Trophoblast cell (in vitro differentiated cells and primary cell): ENCODE data around the gene GAS2L3.

Experiments
- DNase-seq, 2 donors: peaks; one replicate each; pipeline ENCODE4 v3.0.0-alpha.2; 2016
- H2AFZ ChIP-seq: 2 replicates; pipeline ENCODE4 v1.6.1; 2013; ENCODE audit warnings: low read length, moderate library complexity, mild to moderate bottlenecking; ENCODE audit not compliant: insufficient read depth, poor library complexity
- H2AK5ac ChIP-seq: 2 replicates; pipeline ENCODE4 v1.6.1; 2013; ENCODE audit warnings: mild to moderate bottlenecking, low read length
- H2BK120ac ChIP-seq: 2 replicates; pipeline ENCODE4 v1.6.1; 2013; ENCODE audit warnings: low read length, mild to moderate bottlenecking, moderate library complexity; ENCODE audit not compliant: insufficient read depth, poor library complexity
- H2BK12ac ChIP-seq: 2 replicates; pipeline ENCODE4 v1.6.1; 2013; ENCODE audit warnings: mild to moderate bottlenecking, low read length, moderate library complexity
- H2BK5ac ChIP-seq: 2 replicates; pipeline ENCODE4 v1.6.1; 2013; ENCODE audit warnings: low read length, low read depth, moderate library complexity, mild to moderate bottlenecking; ENCODE audit not compliant: poor library complexity
- H3K14ac ChIP-seq: 2 replicates; pipeline ENCODE4 v1.6.1; 2013; ENCODE audit warnings: mild to moderate bottlenecking, low read length
- H3K18ac ChIP-seq: 2 replicates; pipeline ENCODE4 v1.6.1; 2013; ENCODE audit warnings: mild to moderate bottlenecking, low read length
- H3K23ac ChIP-seq: 2 replicates; pipeline ENCODE4 v1.6.1; 2013; ENCODE audit warnings: low read length
- H3K27ac ChIP-seq: 2 replicates; pipeline ENCODE4 v1.5.1; 2013; ENCODE audit warnings: low read depth, mild to moderate bottlenecking, inconsistent platforms, low read length, moderate library complexity
- H3K27me3 ChIP-seq: 2 replicates; pipeline ENCODE4 v1.6.1; 2013; ENCODE audit warnings: inconsistent platforms, mild to moderate bottlenecking, low read length, moderate library complexity; ENCODE audit not compliant: insufficient read depth
- H3K36me3 ChIP-seq, 2 experiments: 1 replicate in 1 of 2; 2 replicates in 1 of 2; pipeline ENCODE4 v1.6.1; 2013; ENCODE audit warnings: low read length in 2 of 2, mild to moderate bottlenecking in 2 of 2, moderate library complexity in 1 of 2; ENCODE audit not compliant: insufficient read depth in 2 of 2, control insufficient read depth in 1 of 2
- H3K4ac ChIP-seq: 2 replicates; pipeline ENCODE4 v1.6.1; 2013; ENCODE audit warnings: low read depth, mild to moderate bottlenecking, low read length, moderate library complexity
- H3K4me1 ChIP-seq, 2 experiments: 1 replicate in 1 of 2; 2 replicates in 1 of 2; pipeline ENCODE4 v1.6.1; 2013; ENCODE audit warnings: low read length in 2 of 2, mild to moderate bottlenecking in 2 of 2, moderate library complexity in 1 of 2; ENCODE audit not compliant: insufficient read depth in 2 of 2, control insufficient read depth in 1 of 2
- H3K4me2 ChIP-seq: 2 replicates; pipeline ENCODE4 v1.6.1; 2013; ENCODE audit warnings: inconsistent platforms, mild to moderate bottlenecking, low read length, moderate library complexity
- H3K4me3 ChIP-seq: 2 replicates; pipeline ENCODE4 v1.5.1; 2013; ENCODE audit warnings: mild to moderate bottlenecking, low read depth, low read length, inconsistent platforms
- H3K79me1 ChIP-seq: one replicate; pipeline ENCODE4 v1.6.1; 2013; ENCODE audit warnings: low read length
- H3K79me2 ChIP-seq: 2 replicates; pipeline ENCODE4 v1.6.1; 2013; ENCODE audit warnings: low read length, mild to moderate bottlenecking; ENCODE audit not compliant: control insufficient read depth, insufficient read depth, poor library complexity
- H3K9ac ChIP-seq: 2 replicates; pipeline ENCODE4 v1.6.1; 2013; ENCODE audit warnings: mild to moderate bottlenecking, low read length
- H3K9me3 ChIP-seq: 2 replicates; pipeline ENCODE4 v1.6.1; 2013; ENCODE audit warnings: low read depth, mild to moderate bottlenecking, control low read depth, inconsistent platforms, low read length; ENCODE audit not compliant: insufficient read depth
- H4K12ac ChIP-seq: 2 replicates; pipeline ENCODE4 v1.6.1; 2013; ENCODE audit warnings: low read depth, mild to moderate bottlenecking, low read length, moderate library complexity
- H4K8ac ChIP-seq: 2 replicates; pipeline ENCODE4 v1.6.1; 2013; ENCODE audit warnings: low read depth, mild to moderate bottlenecking, low read length, moderate library complexity
- H4K91ac ChIP-seq: one replicate; pipeline ENCODE4 v1.6.1; 2013; ENCODE audit warnings: low read depth, mild to moderate bottlenecking, low read length, moderate library complexity
- WGBS: extraction: QIAGEN DNeasy Blood & Tissue Kit; methylation state at CpG from one replicate; pipeline ENCODE4 v1.1.7; 2013; ENCODE audit warnings: missing lambda C conversion rate; ENCODE audit not compliant: insufficient read length, insufficient coverage; ENCODE audit errors: extremely low coverage; 5-methylcytosine and 5-hydroxymethylcytosine counted together

GAS2L3 gene

GRCh38 chr12:100656141-100656540 lies 82.7 kb downstream of the GAS2L3 start:
- H2BK12ac ChIP-seq: peak overlapping the region; percentile 38
- H3K23ac ChIP-seq: no peak overlapping the region
- H3K36me3 ChIP-seq: no peaks in the 10 kb centered on the region
- H4K91ac ChIP-seq: no peak overlapping the region
- no peak overlapping the region for H3K14ac ChIP-seq
- DNase-seq: no peak
- H3K9me3 ChIP-seq: no peaks in the 10 kb centered on the region
- H3K27me3 ChIP-seq: no peaks in the 10 kb centered on the region
- no peak overlapping the region for H2AFZ ChIP-seq
- H3K79me1 ChIP-seq: peaks cover 2% of the 10 kb centered on the region
- H4K12ac ChIP-seq: no peak overlapping the region
- H3K9ac ChIP-seq: no peak overlapping the region
- H3K4ac ChIP-seq: no peak overlapping the region
- no CpG with 5 or more reads among the region's 4 CpGs for WGBS
- H3K4me2 ChIP-seq: no peak overlapping the region
- H3K27ac ChIP-seq: no peak overlapping the region
- H3K79me2 ChIP-seq: no peaks in the 10 kb centered on the region
- H4K8ac ChIP-seq: peak overlapping the region; percentile 52
- peak overlapping the region; percentile 20 for H2BK120ac ChIP-seq
- peak overlapping the region; percentile 54 for H2BK5ac ChIP-seq
- H3K18ac ChIP-seq: no peak overlapping the region
- H2AK5ac ChIP-seq: no peak overlapping the region
- H3K4me3 ChIP-seq: no peak overlapping the region
- peaks cover 0 to 3% of the 10 kb centered on the region in 2 experiments for H3K4me1 ChIP-seq

DNA sequence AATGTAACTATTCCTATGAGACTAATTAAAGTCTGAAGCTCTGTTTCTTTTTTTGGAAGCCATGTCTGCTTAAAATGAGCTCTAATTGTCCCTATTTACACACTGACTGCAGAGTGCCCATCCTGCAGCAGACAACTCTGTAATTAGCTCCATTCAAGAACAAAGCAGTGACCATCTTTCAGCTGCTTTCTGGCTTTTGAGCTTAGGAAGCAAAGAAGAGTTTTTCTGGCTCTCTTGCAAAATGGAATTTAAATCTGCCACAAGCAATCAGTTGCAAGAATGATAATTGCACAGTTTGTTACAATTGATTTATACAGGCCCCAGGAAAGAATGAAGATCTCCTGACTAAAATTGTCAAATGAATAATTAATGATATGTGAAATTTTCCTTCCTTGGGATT lies 83.4 kb downstream of the GAS2L3 start:
- H2AFZ ChIP-seq: no peak overlapping the region
- H2BK5ac ChIP-seq: no peak overlapping the region
- DNase-seq: no peak
- H3K79me1 ChIP-seq: peaks cover 2% of the 10 kb centered on the region
- no peak overlapping the region for H3K27ac ChIP-seq
- no peak overlapping the region for H3K18ac ChIP-seq
- H3K4me2 ChIP-seq: no peak overlapping the region
- H3K4ac ChIP-seq: no peak overlapping the region
- no peak overlapping the region for H3K14ac ChIP-seq
- H3K4me1 ChIP-seq: peaks cover 0 to 3% of the 10 kb centered on the region in 2 experiments
- no peaks in the 10 kb centered on the region for H3K36me3 ChIP-seq
- H3K27me3 ChIP-seq: no peaks in the 10 kb centered on the region
- H3K9me3 ChIP-seq: no peaks in the 10 kb centered on the region
- H3K23ac ChIP-seq: no peak overlapping the region
- no peak overlapping the region for H2BK12ac ChIP-seq
- no peak overlapping the region for H4K12ac ChIP-seq
- no peak overlapping the region for H4K91ac ChIP-seq
- no peak overlapping the region for H3K9ac ChIP-seq
- no peak overlapping the region for H3K4me3 ChIP-seq
- H3K79me2 ChIP-seq: no peaks in the 10 kb centered on the region
- no peak overlapping the region for H4K8ac ChIP-seq
- H2AK5ac ChIP-seq: no peak overlapping the region
- no peak overlapping the region for H2BK120ac ChIP-seq

GRCh38 chr12:100661300-100661951 lies 87.9 kb downstream of the GAS2L3 start:
- Histone ChIP-seq H3K14ac (no peak overlapping the region), H3K36me3 (no peaks in the 10 kb centered on the region), H3K9me3 (no peaks in the 10 kb centered on the region), H4K12ac (no peak overlapping the region), H2BK12ac (no peak overlapping the region), H3K23ac (no peak overlapping the region), H3K4ac (no peak overlapping the region), H4K91ac (no peak overlapping the region), H3K27me3 (no peaks in the 10 kb centered on the region), H3K4me3 (no peak overlapping the region), H3K79me2 (no peaks in the 10 kb centered on the region), H2BK120ac (no peak overlapping the region), H2AK5ac (no peak overlapping the region), H2BK5ac (no peak overlapping the region), H2AFZ (no peak overlapping the region), H3K79me1 (no peaks in the 10 kb centered on the region), H3K27ac (no peak overlapping the region), H3K4me1 (no peaks in the 10 kb centered on the region), H3K4me2 (no peak overlapping the region), H4K8ac (no peak overlapping the region), H3K9ac (no peak overlapping the region), H3K18ac (no peak overlapping the region)
- no CpG with 5 or more reads among the region's 6 CpGs for WGBS
- peak; percentile 59 to 81 for DNase-seq

- Histone ChIP-seq H3K4me3 (no peak overlapping the region), H3K14ac (no peak overlapping the region), H3K4me2 (no peak overlapping the region), H4K12ac (no peak overlapping the region), H3K79me1 (no peaks in the 10 kb centered on the region), H3K9me3 (no peaks in the 10 kb centered on the region), H3K9ac (no peak overlapping the region), H2BK120ac (no peak overlapping the region), H3K23ac (no peak overlapping the region), H3K4ac (no peak overlapping the region), H2AK5ac (no peak overlapping the region), H2AFZ (no peak overlapping the region), H2BK12ac (no peak overlapping the region), H3K79me2 (no peaks in the 10 kb centered on the region), H2BK5ac (no peak overlapping the region), H3K27ac (no peak overlapping the region), H4K8ac (no peak overlapping the region), H3K18ac (no peak overlapping the region), H3K27me3 (no peaks in the 10 kb centered on the region), H4K91ac (no peak overlapping the region), H3K4me1 (no peaks in the 10 kb centered on the region), H3K36me3 (no peaks in the 10 kb centered on the region)
- WGBS: no CpG with 5 or more reads among the region's 2 CpGs
- no peak for DNase-seq
These were observed 93.1 kb downstream of the GAS2L3 start for GRCh38 chr12:100666588-100666987.
